ENCODE measurements around the gene CIBAR2.
"Not testable (repeated sequence)": the region's sequence is repeated elsewhere in the genome, so short reads cannot be mapped to it uniquely, and the experiment has no call there.

Gene CIBAR2

GRCh38 chr16:85062845-85063244 lies 49.4 kb downstream of the CIBAR2 start:
- no peak for DNase-seq (ENCODE audit: low spot score)

- no peak for DNase-seq (ENCODE audit: low spot score)
Measured at GRCh38 chr16:85062323-85062722, 49.9 kb downstream of the CIBAR2 start.

GRCh38 chr16:85061566-85061965 lies 50.7 kb downstream of the CIBAR2 start:
- no peak for DNase-seq (ENCODE audit: low spot score)

GRCh38 chr16:85058909-85059308 lies 53.4 kb downstream of the CIBAR2 start:
- DNase-seq (ENCODE audit: low spot score): no peak

DNA sequence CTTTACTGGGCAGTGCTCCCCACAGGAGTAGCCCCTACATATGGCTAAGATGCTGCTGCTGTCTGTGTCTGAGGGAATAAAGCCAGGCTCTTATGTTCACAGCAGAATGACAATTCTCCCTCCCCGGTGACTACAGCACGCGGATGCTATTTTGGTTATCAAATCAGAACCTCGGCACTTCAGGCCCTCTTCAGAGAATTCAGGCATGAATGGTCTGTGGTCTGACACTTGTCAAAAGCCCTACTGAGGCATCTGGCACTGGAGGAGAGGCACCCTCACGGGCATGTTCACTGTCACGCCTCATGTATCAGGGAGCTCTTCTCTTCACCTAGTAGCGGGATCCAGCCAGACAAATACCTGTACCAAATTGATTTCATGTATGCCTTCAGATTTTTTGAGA lies 54.3 kb downstream of the CIBAR2 start:
- DNase-seq (ENCODE audit: low spot score): no peak

GRCh38 chr16:85057212-85057889 lies 54.9 kb downstream of the CIBAR2 start:
- DNase-seq (ENCODE audit: low spot score): no peak

DNA sequence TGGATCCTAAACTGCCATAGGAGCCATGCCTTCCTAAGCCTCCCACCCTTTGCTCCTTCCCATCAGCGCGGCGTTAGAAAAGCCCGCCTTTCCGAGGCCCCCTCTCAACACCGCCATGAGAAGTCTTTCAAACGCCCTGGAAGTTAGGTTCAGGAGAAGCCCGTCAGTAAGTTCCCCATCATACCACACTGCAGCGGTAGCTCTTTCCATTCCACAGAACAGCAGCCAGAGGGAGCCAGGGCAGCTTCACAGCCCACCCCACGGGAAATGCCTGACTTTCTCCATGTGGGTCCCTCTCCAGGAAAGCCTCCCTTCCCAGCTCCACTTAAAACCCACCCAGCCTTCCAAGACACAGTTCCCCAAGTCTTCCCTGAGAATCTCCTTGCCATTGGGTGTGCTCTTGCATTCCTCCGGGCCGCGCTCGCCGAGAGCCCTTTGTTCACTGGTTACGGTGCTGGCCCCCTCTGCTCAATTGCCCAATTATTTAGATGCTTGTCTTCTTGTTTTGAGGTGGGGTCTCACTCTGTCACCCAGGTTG lies 56.0 kb downstream of the CIBAR2 start:
- DNase-seq (ENCODE audit: low spot score): no peak

DNA sequence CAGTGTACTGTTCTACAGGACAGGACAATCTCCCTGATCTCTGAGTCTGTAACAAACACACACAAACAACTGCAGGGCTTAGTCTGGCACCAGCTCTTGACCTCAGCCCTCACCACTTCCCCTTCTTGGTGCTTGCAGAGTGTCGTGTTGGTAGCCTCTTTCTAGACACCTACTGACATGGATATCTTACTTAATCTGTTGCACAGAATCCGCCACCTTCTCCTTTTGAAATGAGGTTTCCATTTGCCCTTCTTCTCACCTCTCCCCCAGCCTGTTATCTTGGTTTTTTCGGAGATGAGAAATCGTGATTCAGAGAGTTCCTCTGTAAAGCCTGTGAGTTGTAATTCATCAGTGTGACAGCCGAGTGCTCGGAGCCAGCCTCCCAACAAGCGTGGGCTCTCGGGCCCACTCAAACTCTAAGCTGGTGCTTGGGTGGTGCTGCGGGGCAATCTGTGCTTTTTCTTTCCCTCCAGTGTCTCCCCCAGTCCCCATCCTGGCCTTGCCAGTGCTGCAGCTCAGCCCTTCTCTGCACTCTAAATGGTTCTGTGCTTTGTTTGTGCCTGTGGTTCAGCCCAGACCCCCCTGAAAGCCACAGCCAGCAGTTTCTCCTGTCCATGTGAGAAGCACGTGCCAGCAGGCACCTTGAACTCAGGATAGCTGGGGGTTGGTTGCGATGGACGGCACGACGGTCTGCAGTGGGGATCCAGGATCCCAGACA lies 56.6 kb downstream of the CIBAR2 start:
- peak; percentile 87 for DNase-seq (ENCODE audit: low spot score)

GRCh38 chr16:85054948-85055492 lies 57.3 kb downstream of the CIBAR2 start:
- no peak for DNase-seq (ENCODE audit: low spot score)

DNA sequence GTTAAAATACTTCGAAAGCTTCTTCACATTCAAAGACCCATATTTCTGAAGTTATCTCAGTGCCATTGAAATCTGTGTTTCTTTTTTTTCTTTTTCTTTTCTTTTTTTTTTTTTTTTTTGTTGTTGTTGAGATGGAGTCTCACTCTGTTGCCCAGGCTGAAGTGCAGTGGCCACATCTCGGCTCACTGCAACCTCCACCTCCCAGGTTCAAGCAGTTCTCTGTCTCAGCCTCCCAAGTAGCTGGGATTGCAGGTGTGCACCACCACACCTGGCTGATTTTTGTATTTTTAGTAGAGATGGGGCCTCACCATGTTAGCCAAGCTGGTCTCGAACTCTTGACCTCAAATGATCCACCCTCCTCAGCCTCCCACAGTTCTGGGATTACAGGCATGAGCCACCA lies 58.0 kb downstream of the CIBAR2 start:
- DNase-seq (ENCODE audit: low spot score): not testable (repeated sequence)

GRCh38 chr16:85052536-85052935 lies 59.7 kb downstream of the CIBAR2 start:
- no peak for DNase-seq (ENCODE audit: low spot score)

- no peak for DNase-seq (ENCODE audit: low spot score)
Measured at GRCh38 chr16:85051683-85052082, 60.6 kb downstream of the CIBAR2 start.

GRCh38 chr16:85051067-85051581 lies 61.1 kb downstream of the CIBAR2 start:
- no peak for DNase-seq (ENCODE audit: low spot score)

DNA sequence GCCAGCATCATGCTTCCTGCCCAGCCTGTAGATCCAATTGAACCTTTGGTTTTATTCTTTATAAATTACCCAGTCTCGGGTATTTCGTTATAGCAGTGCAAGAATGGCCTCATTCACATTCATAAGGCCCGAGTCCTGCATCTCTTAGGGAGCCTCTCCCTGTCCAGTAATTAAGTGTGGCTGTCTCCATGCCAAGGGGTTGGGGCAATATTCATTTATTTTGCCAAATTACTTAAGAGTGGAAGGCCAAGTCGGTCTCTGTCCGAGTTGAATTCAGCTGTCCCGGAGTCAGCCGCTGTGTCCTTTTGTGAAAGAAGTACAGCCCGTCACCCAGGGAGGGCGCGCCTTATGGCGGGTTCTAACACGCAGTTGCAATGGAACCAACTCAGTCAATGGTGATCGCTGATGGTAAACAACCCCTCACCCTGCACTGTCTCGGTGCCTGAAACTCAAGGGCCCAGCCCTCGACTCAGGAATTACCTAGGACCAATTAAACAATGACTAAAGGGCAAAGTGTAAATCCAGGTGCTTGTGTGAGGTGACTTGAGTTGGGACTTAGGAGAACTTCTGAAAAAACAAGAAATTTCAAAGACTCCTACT lies 62.5 kb downstream of the CIBAR2 start:
- DNase-seq (ENCODE audit: low spot score): no peak

DNA sequence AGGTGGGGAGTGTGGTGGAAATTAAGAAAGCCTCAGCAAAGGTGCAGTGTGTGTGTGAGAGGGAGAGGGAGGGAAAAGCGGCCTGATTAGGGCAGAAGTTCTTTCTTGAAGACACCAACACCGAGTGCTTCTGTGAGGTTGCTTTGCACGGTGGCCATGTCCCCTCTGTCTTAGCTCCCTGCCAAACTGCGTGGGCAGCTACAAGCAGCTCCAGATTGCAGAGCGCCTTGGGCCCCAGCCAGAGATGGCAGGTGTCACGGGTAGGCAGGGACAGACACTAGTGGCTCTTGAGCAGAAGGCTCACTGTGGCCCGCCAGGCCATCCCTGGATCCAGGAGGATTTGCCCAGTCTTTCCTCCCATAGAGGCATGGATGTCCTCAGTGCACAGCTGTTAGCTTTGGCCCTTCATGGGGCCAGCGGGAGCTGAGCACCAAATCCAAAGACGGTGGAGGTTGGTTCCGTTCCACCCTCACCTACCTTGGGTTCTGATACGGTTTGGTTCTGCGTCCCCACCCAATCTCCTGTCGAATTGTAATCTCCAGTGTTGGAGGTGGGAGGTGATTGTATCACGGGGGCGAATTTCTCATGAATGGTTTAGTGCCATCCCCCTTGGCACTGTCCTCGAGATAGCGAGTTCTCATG lies 63.2 kb downstream of the CIBAR2 start:
- DNase-seq (ENCODE audit: low spot score): no peak
